NCI-H1436 treated with DMSO at 0.1 percent for 48 hours (cell line): ENCODE measurements around the gene FSTL3.
"Not testable (repeated sequence)": the region's sequence is repeated elsewhere in the genome, so short reads cannot be mapped to it uniquely, and the experiment has no call there.

Experiments
- DNase-seq: peaks from one replicate; lab custom pipeline; 2025; lab: John Stamatoyannopoulos, UW

The FSTL3 gene

GRCh38 chr19:682678-683320 lies 6.6 kb downstream of the FSTL3 start:
- DNase-seq: no peak

GRCh38 chr19:685454-685931 lies 9.3 kb downstream of the FSTL3 start:
- DNase-seq: no peak

- DNase-seq: no peak
These were observed 10.6 kb downstream of the FSTL3 start for GRCh38 chr19:686589-687297.

GRCh38 chr19:687569-688166 lies 11.5 kb downstream of the FSTL3 start:
- no peak for DNase-seq

- no peak for DNase-seq
These were observed 12.0 kb downstream of the FSTL3 start for GRCh38 chr19:688214-688613.

- DNase-seq: no peak
These were observed 12.8 kb downstream of the FSTL3 start for GRCh38 chr19:688992-689391.

GRCh38 chr19:690203-690602 lies 14.0 kb downstream of the FSTL3 start:
- no peak for DNase-seq

- DNase-seq: no peak
These were observed 18.5 kb downstream of the FSTL3 start for GRCh38 chr19:694481-695351.

- DNase-seq: no peak
These were observed 19.3 kb downstream of the FSTL3 start, which contains the start of gene PRSS57 for GRCh38 chr19:695352-695949. TSS of gene PRSS57 (minus strand) at chr19:695452. CDS start at chr19:695430, 22 bp downstream.

- not testable (repeated sequence) for DNase-seq
These were observed 22.3 kb downstream of the FSTL3 start for GRCh38 chr19:698529-698928.

GRCh38 chr19:699885-700284 lies 23.7 kb downstream of the FSTL3 start:
- not testable (repeated sequence) for DNase-seq

- DNase-seq: not testable (repeated sequence)
These were observed 26.7 kb downstream of the FSTL3 start for GRCh38 chr19:702847-703246.

GRCh38 chr19:703329-703650 lies 27.1 kb downstream of the FSTL3 start:
- DNase-seq: no peak

- no peak for DNase-seq
These were observed 27.7 kb downstream of the FSTL3 start for GRCh38 chr19:703651-704446.

- no peak for DNase-seq
These were observed 28.2 kb downstream of the FSTL3 start for GRCh38 chr19:704447-704741.

GRCh38 chr19:708154-709143 lies 32.3 kb downstream of the FSTL3 start, which contains the start of gene PALM:
TSS of gene PALM (plus strand) at chr19:708935. CDS start at chr19:709147, 212 bp downstream.
- no peak for DNase-seq

GRCh38 chr19:709196-709964 lies 33.2 kb downstream of the FSTL3 start:
- no peak for DNase-seq

- no peak for DNase-seq
These were observed 33.9 kb downstream of the FSTL3 start for GRCh38 chr19:709965-710571.

- DNase-seq: no peak
These were observed 34.6 kb downstream of the FSTL3 start for GRCh38 chr19:710767-711166.
